Chondrocyte (in vitro differentiated cells): ENCODE measurements around the gene ZNF598. TPM values are rescaled to one million over a fixed set of nuclear protein-coding genes. Genes with fewer than 3 reads are reported as not detected.
A peak's percentile ranks its signal among the peaks of the same experiment; 100 is the strongest.
"Not testable (repeated sequence)": the region's sequence is repeated elsewhere in the genome, so short reads cannot be mapped to it uniquely, and the experiment has no call there.

Experiments
- DNase-seq: peaks from one replicate; pipeline ENCODE4 v3.0.0; 2021; ENCODE audit warnings: mixed read lengths, low spot score
- H3K27ac Mint-ChIP-seq: one replicate; pipeline ENCODE4 v1.8.0; 2021; ENCODE audit warnings: mild to moderate bottlenecking, moderate library complexity, mixed read lengths; ENCODE audit not compliant: unreplicated experiment
- H3K27me3 Mint-ChIP-seq: 2 replicates; pipeline ENCODE4 v1.8.0; 2021; ENCODE audit warnings: low read depth, mixed read lengths
- H3K36me3 Mint-ChIP-seq: 2 replicates; pipeline ENCODE4 v1.8.0; 2021; ENCODE audit warnings: low read depth, mixed read lengths
- H3K4me1 Mint-ChIP-seq: 2 replicates; pipeline ENCODE4 v1.8.0; 2021; ENCODE audit warnings: low read depth, mild to moderate bottlenecking, mixed read lengths
- H3K4me3 Mint-ChIP-seq: one replicate; pipeline ENCODE4 v1.8.0; 2021; ENCODE audit warnings: mild to moderate bottlenecking, moderate library complexity, mixed read lengths; ENCODE audit not compliant: unreplicated experiment
- H3K9me3 Mint-ChIP-seq: 2 replicates; pipeline ENCODE4 v1.8.0; 2021; ENCODE audit warnings: low read depth, mixed read lengths
- CTCF ChIP-seq: fragments of 200-600 bp; sonication (generic); IDR thresholded peaks from 2 replicates; pipeline ENCODE4 v1.5.0; 2021; ENCODE audit warnings: antibody characterized with exemption, mild to moderate bottlenecking, moderate library complexity
- total RNA-seq: library from RNA; stranded (reverse); gene quantifications from 3 replicates; pipeline ENCODE4 v1.2.1, GENCODE V29; 2021

Gene ZNF598
- total RNA-seq, 1 donor from 2014 or later: 41.7 TPM

GRCh38 chr16:2019518-2019920 lies 9.9 kb upstream of the ZNF598 start, which contains the start of gene NPW:
Gene NPW (plus strand): TSS chr16:2019785.
- no peak for DNase-seq
- Mint-ChIP-seq H3K27me3 (peaks cover 13% of the 10 kb centered on the region), H3K9me3 (no peaks in the 10 kb centered on the region), H3K27ac (no peak within 1 kb of the TSS), H3K36me3 (no peaks in the 10 kb centered on the region), H3K4me3 (peak within 1 kb of the TSS; percentile 46), H3K4me1 (peaks cover 19% of the 10 kb centered on the region)
- no peak for TF ChIP-seq CTCF

- no peak overlapping the region for H3K27ac Mint-ChIP-seq
- no peaks in the 10 kb centered on the region for H3K36me3 Mint-ChIP-seq
- peaks cover 11% of the 10 kb centered on the region for H3K27me3 Mint-ChIP-seq
- no peaks in the 10 kb centered on the region for H3K9me3 Mint-ChIP-seq
- peaks cover 5% of the 10 kb centered on the region for H3K4me1 Mint-ChIP-seq
- DNase-seq: no peak
- TF ChIP-seq CTCF: peak; percentile 74
- no peak overlapping the region for H3K4me3 Mint-ChIP-seq
Observed at GRCh38 chr16:2016407-2016922, 6.8 kb upstream of the ZNF598 start.

- TF ChIP-seq CTCF: no peak
- peaks cover 4% of the 10 kb centered on the region for H3K4me1 Mint-ChIP-seq
- H3K36me3 Mint-ChIP-seq: no peaks in the 10 kb centered on the region
- H3K27me3 Mint-ChIP-seq: peaks cover 8% of the 10 kb centered on the region
- DNase-seq: no peak
- H3K4me3 Mint-ChIP-seq: no peak overlapping the region
- H3K9me3 Mint-ChIP-seq: no peaks in the 10 kb centered on the region
- H3K27ac Mint-ChIP-seq: no peak overlapping the region
Observed at GRCh38 chr16:2015947-2016208, 6.3 kb upstream of the ZNF598 start.

GRCh38 chr16:2015117-2015946 lies 5.7 kb upstream of the ZNF598 start:
- Mint-ChIP-seq H3K36me3 (no peaks in the 10 kb centered on the region), H3K9me3 (no peaks in the 10 kb centered on the region), H3K4me3 (no peak overlapping the region), H3K4me1 (peaks cover 2% of the 10 kb centered on the region), H3K27me3 (peaks cover 5% of the 10 kb centered on the region), H3K27ac (no peak overlapping the region)
- no peak for DNase-seq
- no peak for TF ChIP-seq CTCF

- peaks cover 11% of the 10 kb centered on the region for H3K4me1 Mint-ChIP-seq
- DNase-seq: no peak
- H3K36me3 Mint-ChIP-seq: no peaks in the 10 kb centered on the region
- no peak for TF ChIP-seq CTCF
- H3K9me3 Mint-ChIP-seq: no peaks in the 10 kb centered on the region
- no peak overlapping the region for H3K27ac Mint-ChIP-seq
- no peaks in the 10 kb centered on the region for H3K27me3 Mint-ChIP-seq
- no peak overlapping the region for H3K4me3 Mint-ChIP-seq
Observed at GRCh38 chr16:2013527-2013926, 3.9 kb upstream of the ZNF598 start.

- H3K27me3 Mint-ChIP-seq, DNase-seq, H3K36me3 Mint-ChIP-seq, H3K9me3 Mint-ChIP-seq, H3K4me3 Mint-ChIP-seq, H3K27ac Mint-ChIP-seq: not testable (repeated sequence)
- H3K4me1 Mint-ChIP-seq: peaks cover 28% of the 10 kb centered on the region
Observed at GRCh38 chr16:2011726-2012125, 2.1 kb upstream of the ZNF598 start.
